A549 (cell line): Measurements from ENCODE around the gene SLCO2B1. TPM values are rescaled to one million over a fixed set of nuclear protein-coding genes. Genes with fewer than 3 reads are reported as not detected.

Source experiments
- ATAC-seq, 2 experiments: fragments of 200-7000 bp in 1 of 2; fragments of >200 bp in 1 of 2; cut with Nextera tagmentation in 1 of 2; cut with Tn5 transposase in 1 of 2; 3 replicates each; pipeline versions ENCODE4 v1.8.0 to v1.9.1; 2018 to 2020; ENCODE audit warnings: mild to moderate bottlenecking in 1 of 2, moderate library complexity in 1 of 2
- CTCF ChIA-PET: fragments of 300-600 bp; sonication (Branson Sonifier 250); formaldehyde crosslinking; extraction: SDS; loops from one replicate; lab custom pipeline; 2021; ENCODE audit warnings: antibody characterized with exemption, inconsistent platforms; lab: Yijun Ruan, JAX
- POLR2A ChIA-PET: fragments of 350-600 bp; formaldehyde crosslinking; extraction: SDS; loops from one replicate; lab custom pipeline; 2021; ENCODE audit warnings: antibody characterized with exemption, inconsistent platforms; lab: Yijun Ruan, JAX
- DNase-seq, 2 experiments: peaks; one replicate each; pipeline versions ENCODE4 v3.0.0 to v3.0.0-alpha.2; 2011 to 2016; ENCODE audit warnings: low read depth in 1 of 2, low spot score in 1 of 2
- FAIRE-seq: peaks from 2 replicates; lab custom pipeline; 2011; peaks lifted over from hg19 to GRCh38; lab: Jason Lieb, UNC
- H3K27ac ChIP-seq, 2 experiments: fragments of >200 bp; sonication (Bioruptor Twin); formaldehyde crosslinking; 3 replicates each; pipeline ENCODE4 v1.5.1; 2016 to 2017
- H3K4me1 ChIP-seq: fragments of >200 bp; sonication (Bioruptor Twin); formaldehyde crosslinking; 3 replicates; pipeline ENCODE4 v1.6.1; 2016
- H3K4me2 ChIP-seq: fragments of >200 bp; sonication (Bioruptor Twin); formaldehyde crosslinking; 3 replicates; pipeline ENCODE4 v1.6.1; 2016
- H3K4me3 ChIP-seq: fragments of >200 bp; sonication (Bioruptor Twin); formaldehyde crosslinking; 3 replicates; pipeline ENCODE4 v1.5.1; 2016
- H3K9me3 ChIP-seq: fragments of >200 bp; sonication (Bioruptor Twin); formaldehyde crosslinking; 3 replicates; pipeline ENCODE4 v1.6.1; 2016
- BCL3 ChIP-seq: fragments of >200 bp; sonication (Bioruptor Twin); formaldehyde crosslinking; IDR thresholded peaks from 3 replicates; pipeline ENCODE4 v1.6.1; 2016
- CBX8 ChIP-seq: fragments of 200-600 bp; sonication (generic); IDR thresholded peaks from 2 replicates; pipeline ENCODE4 v1.6.1; 2016
- CHD2 ChIP-seq: fragments of 150-350 bp; IDR thresholded peaks from 2 replicates; pipeline ENCODE4 v1.6.1; 2014; ENCODE audit warnings: low read length; ENCODE audit not compliant: partially characterized antibody
- EP300 ChIP-seq, 2 experiments: fragments of >200 bp; sonication (Bioruptor Twin); formaldehyde crosslinking; IDR thresholded peaks; 2 replicates in 1 of 2; 3 replicates in 1 of 2; pipeline ENCODE4 v1.6.1; 2016 to 2017
- FOSL2 ChIP-seq, 2 experiments: fragments of 450-650 bp in 1 of 2; fragments of >200 bp in 1 of 2; sonication (Bioruptor Twin) in 1 of 2; formaldehyde crosslinking; IDR thresholded peaks; 2 replicates each; pipeline versions ENCODE4 v1.5.0 to v1.6.1; 2016 to 2020; ENCODE audit warnings: mild to moderate bottlenecking in 1 of 2, moderate library complexity in 1 of 2
- FOXS1 ChIP-seq: fragments of 250-450 bp; sonication (Bioruptor Pico); IDR thresholded peaks from 2 replicates; pipeline ENCODE4 v1.5.0; 2020; ENCODE audit warnings: mild to moderate bottlenecking, moderate library complexity
- GATA3 ChIP-seq: IDR thresholded peaks from 2 replicates; pipeline ENCODE4 v1.6.1; 2012; ENCODE audit warnings: borderline replicate concordance
- HDAC2 ChIP-seq: fragments of 200-600 bp; sonication (generic); IDR thresholded peaks from 2 replicates; pipeline ENCODE4 v1.6.1; 2016
- HEYL ChIP-seq: fragments of 250-450 bp; sonication (Bioruptor Pico); IDR thresholded peaks from 2 replicates; pipeline ENCODE4 v1.8.0; 2021; ENCODE audit warnings: mild to moderate bottlenecking, moderate library complexity
- HOXA7 ChIP-seq: fragments of 250-450 bp; sonication (Bioruptor Pico); IDR thresholded peaks from 2 replicates; pipeline ENCODE4 v1.5.0; 2020; ENCODE audit warnings: mild to moderate bottlenecking, moderate library complexity
- JUN ChIP-seq, 2 experiments: fragments of >200 bp; sonication (Bioruptor Twin); formaldehyde crosslinking; IDR thresholded peaks; 2 replicates in 1 of 2; 3 replicates in 1 of 2; pipeline ENCODE4 v1.6.1; 2016 to 2017
- JUNB ChIP-seq: fragments of >200 bp; sonication (Bioruptor Twin); formaldehyde crosslinking; IDR thresholded peaks from 2 replicates; pipeline ENCODE4 v1.6.1; 2016
- MAFK ChIP-seq: fragments of 450-650 bp; IDR thresholded peaks from 2 replicates; pipeline ENCODE4 v1.6.1; 2014; ENCODE audit not compliant: partially characterized antibody
- MAX ChIP-seq: IDR thresholded peaks from 2 replicates; pipeline ENCODE4 v1.6.1; 2012
- MYC ChIP-seq: IDR thresholded peaks from 2 replicates; pipeline ENCODE4 v1.6.1; 2012; ENCODE audit warnings: mild to moderate bottlenecking, inconsistent platforms, low read length, improper control_type of control experiment, borderline replicate concordance
- NFE2L2 ChIP-seq: fragments of 150-350 bp; conservative IDR thresholded peaks from 2 replicates; pipeline ENCODE4 v1.6.1; 2014; ENCODE audit warnings: low read length
- PHF8 ChIP-seq: fragments of 200-600 bp; sonication (generic); IDR thresholded peaks from 2 replicates; pipeline ENCODE4 v1.6.1; 2016; ENCODE audit warnings: low read depth, mild to moderate bottlenecking, antibody characterized with exemption, moderate library complexity, borderline replicate concordance
- POLR2AphosphoS2 ChIP-seq: conservative IDR thresholded peaks from 2 replicates; pipeline ENCODE4 v1.6.1; 2012; ENCODE audit warnings: low read length, improper control_type of control experiment, inconsistent platforms
- RCOR1 ChIP-seq: fragments of 150-350 bp; IDR thresholded peaks from 2 replicates; pipeline ENCODE4 v1.6.1; 2014; ENCODE audit warnings: antibody characterized with exemption, low read length, low read depth
- RNF2 ChIP-seq: fragments of 200-600 bp; sonication (generic); IDR thresholded peaks from 2 replicates; pipeline ENCODE4 v1.6.1; 2016; ENCODE audit warnings: low read depth, mild to moderate bottlenecking, antibody characterized with exemption, moderate library complexity, borderline replicate concordance
- TP53 ChIP-seq: fragments of 250-450 bp; sonication (Bioruptor Pico); IDR thresholded peaks from 2 replicates; pipeline ENCODE4 v1.5.0; 2021; ENCODE audit warnings: mild to moderate bottlenecking, moderate library complexity
- ZC3H11A ChIP-seq: fragments of 450-650 bp; IDR thresholded peaks from 2 replicates; pipeline ENCODE4 v1.6.1; 2014; ENCODE audit warnings: antibody characterized with exemption, mild to moderate bottlenecking
- WGBS: methylation state at CpG from one replicate; pipeline ENCODE4 v1.1.6; 2017; ENCODE audit errors: missing lambda C conversion rate; 5-methylcytosine and 5-hydroxymethylcytosine counted together
- polyA plus RNA-seq, 4 experiments: library from polyadenylated mRNA; depleted of rRNA in 3 of 4; stranded (reverse); fragments of >200 nt; fragmentation: RNase III in 1 of 4; extraction: RNeasy Plus Mini Kit Qiagen cat#74134 plus additional on column Dnase treatment in 1 of 4; gene quantifications; 2 replicates in 3 of 4; 3 replicates in 1 of 4; pipeline ENCODE4 v1.2.3, GENCODE V29; 2011 to 2017
- TF ChIP-seq, protein P1 (sequence below): fragments of 250-450 bp; sonication (Bioruptor Pico); IDR thresholded peaks from 2 replicates; pipeline ENCODE4 v1.5.0; 2021; ENCODE audit warnings: mild to moderate bottlenecking, moderate library complexity, borderline replicate concordance
- TF ChIP-seq, protein P2 (sequence below): fragments of >200 bp; sonication (Bioruptor Twin); formaldehyde crosslinking; IDR thresholded peaks from 3 replicates; pipeline ENCODE4 v1.5.1; 2016
- TF ChIP-seq, protein P3 (sequence below): fragments of 250-450 bp; sonication (Bioruptor Pico); IDR thresholded peaks from 2 replicates; pipeline ENCODE4 v1.5.0; 2020; ENCODE audit warnings: low read depth, mild to moderate bottlenecking, moderate library complexity
- TF ChIP-seq, protein P4 (sequence below): fragments of 450-650 bp; IDR thresholded peaks from 2 replicates; pipeline ENCODE4 v1.6.1; 2014; ENCODE audit warnings: antibody characterized with exemption

Gene SLCO2B1
- polyA plus RNA-seq, 2 of the 4 experiments (the other 2 are of a cell fraction), result 4.9 to 5.2 TPM

- Histone ChIP-seq H3K9me3 (no peaks in the 10 kb centered on the region), H3K4me2 (no peak overlapping the region), H3K27ac (no peak overlapping the region)
- no peak for ATAC-seq
- CTCF ChIA-PET, result interaction anchor here (1.1 to 12.3 kb wide), 7 partner anchors 11 to 203 kb away, joined by 3 to 123 read pairs (median 7); partner anchors contain the start of gene TPBGL
- WGBS, result 15% methylated on average over 4 of the region's 4 CpGs
- TF ChIP-seq, protein P1, sequence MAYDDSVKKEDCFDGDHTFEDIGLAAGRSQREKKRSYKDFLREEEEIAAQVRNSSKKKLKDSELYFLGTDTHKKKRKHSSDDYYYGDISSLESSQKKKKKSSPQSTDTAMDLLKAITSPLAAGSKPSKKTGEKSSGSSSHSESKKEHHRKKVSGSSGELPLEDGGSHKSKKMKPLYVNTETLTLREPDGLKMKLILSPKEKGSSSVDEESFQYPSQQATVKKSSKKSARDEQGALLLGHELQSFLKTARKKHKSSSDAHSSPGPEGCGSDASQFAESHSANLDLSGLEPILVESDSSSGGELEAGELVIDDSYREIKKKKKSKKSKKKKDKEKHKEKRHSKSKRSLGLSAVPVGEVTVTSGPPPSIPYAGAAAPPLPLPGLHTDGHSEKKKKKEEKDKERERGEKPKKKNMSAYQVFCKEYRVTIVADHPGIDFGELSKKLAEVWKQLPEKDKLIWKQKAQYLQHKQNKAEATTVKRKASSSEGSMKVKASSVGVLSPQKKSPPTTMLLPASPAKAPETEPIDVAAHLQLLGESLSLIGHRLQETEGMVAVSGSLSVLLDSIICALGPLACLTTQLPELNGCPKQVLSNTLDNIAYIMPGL (CRISPR knock-in tag), result no peak
- TF ChIP-seq POLR2AphosphoS2, result no peak
- TF ChIP-seq, all 56 proteins: peak for 0
- FAIRE-seq (no peak), DNase-seq (no peak)
- Histone ChIP-seq H3K4me3 (no peak overlapping the region), H3K4me1 (no peaks in the 10 kb centered on the region)
- POLR2A ChIA-PET, result no interaction called here
Observed at GRCh38 chr11:75225794-75226193, 74.9 kb downstream of the SLCO2B1 start.

DNA sequence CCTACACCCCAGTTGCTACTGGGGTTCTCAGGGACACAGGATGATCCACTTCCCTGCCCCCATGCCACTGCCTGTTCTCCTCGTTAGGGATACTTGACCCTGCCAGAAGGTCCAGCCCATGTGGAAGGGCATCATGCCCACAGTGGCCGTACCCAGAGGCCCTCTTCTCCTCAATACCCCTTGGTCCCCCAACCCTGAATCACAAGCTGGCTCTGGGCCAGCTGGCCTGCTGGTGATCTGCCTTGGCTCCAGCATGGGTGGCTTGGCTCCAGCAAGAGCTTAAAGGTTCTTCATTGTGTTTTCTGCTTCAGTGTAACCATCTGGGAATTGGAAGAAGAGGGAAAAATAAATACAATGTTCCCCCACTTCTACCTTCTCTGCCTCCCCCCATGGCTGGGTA is 78.6 kb downstream of the SLCO2B1 start:
- TF ChIP-seq FOXS1 (CRISPR knock-in tag) (no peak), HDAC2 (no peak), MYC (no peak), JUN (IDR thresholded peaks at IDR 0.05) (no peak), CHD2 (no peak), HOXA7 (CRISPR knock-in tag) (no peak), FOSL2 (IDR thresholded peaks at IDR 0.05) (no peak), FOSL2 (CRISPR knock-in tag; IDR thresholded peaks at IDR 0.05) (no peak), MAFK (no peak), GATA3 (no peak)
- TF ChIP-seq, protein P2, sequence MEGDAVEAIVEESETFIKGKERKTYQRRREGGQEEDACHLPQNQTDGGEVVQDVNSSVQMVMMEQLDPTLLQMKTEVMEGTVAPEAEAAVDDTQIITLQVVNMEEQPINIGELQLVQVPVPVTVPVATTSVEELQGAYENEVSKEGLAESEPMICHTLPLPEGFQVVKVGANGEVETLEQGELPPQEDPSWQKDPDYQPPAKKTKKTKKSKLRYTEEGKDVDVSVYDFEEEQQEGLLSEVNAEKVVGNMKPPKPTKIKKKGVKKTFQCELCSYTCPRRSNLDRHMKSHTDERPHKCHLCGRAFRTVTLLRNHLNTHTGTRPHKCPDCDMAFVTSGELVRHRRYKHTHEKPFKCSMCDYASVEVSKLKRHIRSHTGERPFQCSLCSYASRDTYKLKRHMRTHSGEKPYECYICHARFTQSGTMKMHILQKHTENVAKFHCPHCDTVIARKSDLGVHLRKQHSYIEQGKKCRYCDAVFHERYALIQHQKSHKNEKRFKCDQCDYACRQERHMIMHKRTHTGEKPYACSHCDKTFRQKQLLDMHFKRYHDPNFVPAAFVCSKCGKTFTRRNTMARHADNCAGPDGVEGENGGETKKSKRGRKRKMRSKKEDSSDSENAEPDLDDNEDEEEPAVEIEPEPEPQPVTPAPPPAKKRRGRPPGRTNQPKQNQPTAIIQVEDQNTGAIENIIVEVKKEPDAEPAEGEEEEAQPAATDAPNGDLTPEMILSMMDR, result no peak
- TF ChIP-seq, protein P3, sequence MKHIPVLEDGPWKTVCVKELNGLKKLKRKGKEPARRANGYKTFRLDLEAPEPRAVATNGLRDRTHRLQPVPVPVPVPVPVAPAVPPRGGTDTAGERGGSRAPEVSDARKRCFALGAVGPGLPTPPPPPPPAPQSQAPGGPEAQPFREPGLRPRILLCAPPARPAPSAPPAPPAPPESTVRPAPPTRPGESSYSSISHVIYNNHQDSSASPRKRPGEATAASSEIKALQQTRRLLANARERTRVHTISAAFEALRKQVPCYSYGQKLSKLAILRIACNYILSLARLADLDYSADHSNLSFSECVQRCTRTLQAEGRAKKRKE (CRISPR knock-in tag), result no peak
- H3K4me2 ChIP-seq, result no peak overlapping the region
- no peak overlapping the region for H3K27ac ChIP-seq
- ATAC-seq (no peak), FAIRE-seq (no peak), DNase-seq (no peak)
- no peaks in the 10 kb centered on the region for H3K9me3 ChIP-seq
- ChIA-PET POLR2A (no interaction called here), CTCF (interaction anchor here (0.9 to 12.3 kb wide), 6 partner anchors 10 to 300 kb away, joined by 3 to 123 read pairs (median 8); partner anchors contain the start of gene TPBGL)
- H3K4me1 ChIP-seq, result no peaks in the 10 kb centered on the region
- WGBS, result 9% methylated on average over 2 of the region's 2 CpGs
- H3K4me3 ChIP-seq, result no peak overlapping the region

DNA sequence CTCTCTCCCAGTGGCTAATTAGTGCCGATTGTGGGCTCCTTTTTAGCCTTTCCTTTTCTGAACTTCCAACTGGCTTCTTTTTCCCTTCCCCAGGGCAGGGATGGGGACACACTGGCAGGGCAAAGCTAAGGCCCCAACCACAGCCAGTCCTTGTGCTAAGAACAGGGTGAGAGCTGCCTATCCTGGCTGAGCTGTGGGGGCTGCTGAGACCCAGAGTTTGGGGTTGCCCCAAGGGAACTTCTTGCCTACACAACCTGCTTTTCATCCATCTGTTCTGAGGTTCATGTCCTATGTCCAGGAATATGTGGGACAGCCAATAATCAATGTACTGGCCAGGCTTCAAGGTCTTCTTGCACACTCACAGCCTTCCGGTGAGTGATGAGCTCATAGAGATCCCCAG is 79.7 kb downstream of the SLCO2B1 start:
- ChIA-PET CTCF (interaction anchor here (1.2 to 12.3 kb wide), 6 partner anchors 8 to 208 kb away, joined by 5 to 123 read pairs (median 15); partner anchors contain the start of gene TPBGL), POLR2A (no interaction called here)
- Histone ChIP-seq H3K9me3 (no peaks in the 10 kb centered on the region), H3K4me1 (no peaks in the 10 kb centered on the region), H3K4me2 (no peak overlapping the region), H3K4me3 (no peak overlapping the region), H3K27ac (no peak overlapping the region)
- FAIRE-seq, result no peak
- WGBS, result 0% methylated on average over 2 of the region's 2 CpGs
- no peak for ATAC-seq
- no peak for DNase-seq
- no peak for TF ChIP-seq JUNB
- TF ChIP-seq, protein P4, sequence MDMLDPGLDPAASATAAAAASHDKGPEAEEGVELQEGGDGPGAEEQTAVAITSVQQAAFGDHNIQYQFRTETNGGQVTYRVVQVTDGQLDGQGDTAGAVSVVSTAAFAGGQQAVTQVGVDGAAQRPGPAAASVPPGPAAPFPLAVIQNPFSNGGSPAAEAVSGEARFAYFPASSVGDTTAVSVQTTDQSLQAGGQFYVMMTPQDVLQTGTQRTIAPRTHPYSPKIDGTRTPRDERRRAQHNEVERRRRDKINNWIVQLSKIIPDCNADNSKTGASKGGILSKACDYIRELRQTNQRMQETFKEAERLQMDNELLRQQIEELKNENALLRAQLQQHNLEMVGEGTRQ, result no peak
- no peak for TF ChIP-seq NFE2L2
- TF ChIP-seq ZC3H11A, result no peak
- TF ChIP-seq CBX8, result no peak
- TF ChIP-seq BCL3, result no peak
- no peak for TF ChIP-seq JUN (IDR thresholded peaks at IDR 0.05)
- TF ChIP-seq HEYL (CRISPR knock-in tag), result no peak
- TF ChIP-seq RCOR1, result no peak
- no peak for TF ChIP-seq MYC
- TF ChIP-seq, protein P1 (CRISPR knock-in tag), result no peak
- no peak for TF ChIP-seq MAX
- no peak for TF ChIP-seq TP53
- TF ChIP-seq EP300 (IDR thresholded peaks at IDR 0.05), result no peak
- TF ChIP-seq RNF2, result no peak
- TF ChIP-seq PHF8, result no peak
